C4-2B (cell line): ENCODE data around the gene KCNQ5.

Source experiments
- CTCF ChIP-seq: fragments of 450-650 bp; conservative IDR thresholded peaks from 2 replicates; pipeline ENCODE4 v1.5.1; 2017; ENCODE audit warnings: mild to moderate bottlenecking
- ZFX ChIP-seq: fragments of 450-650 bp; IDR thresholded peaks from 2 replicates; pipeline ENCODE4 v1.6.1; 2017

GRCh38 chr6:72672906-72673305, 51.0 kb downstream of the KCNQ5 start:
- TF ChIP-seq CTCF: no peak
- TF ChIP-seq ZFX: no peak
